Epithelial cell of proximal tubule (primary cell): ENCODE results near the gene USP21. TPM values are rescaled to one million over a fixed set of nuclear protein-coding genes. Genes with fewer than 3 reads are reported as not detected.
A peak's percentile ranks its signal among the peaks of the same experiment; 100 is the strongest.

ENCODE experiments used
- DNase-seq: peaks from one replicate; pipeline ENCODE4 v3.0.0-alpha.2; 2011; ENCODE audit warnings: low read depth
- H3K4me3 ChIP-seq: 2 replicates; pipeline ENCODE4 v1.5.1; 2011; ENCODE audit warnings: low read depth, mild to moderate bottlenecking, low read length
- total RNA-seq: library from RNA; depleted of rRNA; stranded (reverse); fragments of >200 nt; gene quantifications from 2 replicates; pipeline ENCODE4 v1.2.3, GENCODE V29; 2015
- TF ChIP-seq, protein P1 (sequence below): conservative IDR thresholded peaks from 2 replicates; pipeline ENCODE4 v1.5.1; 2012; ENCODE audit warnings: low read depth, mild to moderate bottlenecking, low read length

The USP21 gene
- total RNA-seq, 1 donor from 2014 or later, result 20.6 TPM

DNA sequence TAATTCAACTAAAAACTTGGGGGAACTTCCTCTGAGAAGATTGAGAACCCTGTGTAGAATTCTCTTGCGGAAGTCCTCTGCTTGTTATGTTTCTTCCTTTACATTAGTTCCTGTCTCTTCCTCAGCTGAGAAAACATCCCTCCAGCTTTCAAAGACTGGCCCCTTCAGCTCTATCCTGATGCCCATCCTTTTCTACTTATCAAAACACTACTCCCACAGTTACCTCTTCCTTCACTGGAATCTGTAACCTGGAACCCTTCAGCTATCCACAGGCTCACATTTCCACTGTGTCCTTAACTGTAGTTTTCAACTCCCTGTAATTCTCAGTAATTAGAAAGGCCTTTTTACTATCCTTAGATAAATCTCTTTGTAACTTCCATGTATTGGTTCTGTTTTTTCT lies 20.9 kb upstream of the USP21 start:
- H3K4me3 ChIP-seq, result no peak overlapping the region
- no peak for DNase-seq
- TF ChIP-seq, protein P1, sequence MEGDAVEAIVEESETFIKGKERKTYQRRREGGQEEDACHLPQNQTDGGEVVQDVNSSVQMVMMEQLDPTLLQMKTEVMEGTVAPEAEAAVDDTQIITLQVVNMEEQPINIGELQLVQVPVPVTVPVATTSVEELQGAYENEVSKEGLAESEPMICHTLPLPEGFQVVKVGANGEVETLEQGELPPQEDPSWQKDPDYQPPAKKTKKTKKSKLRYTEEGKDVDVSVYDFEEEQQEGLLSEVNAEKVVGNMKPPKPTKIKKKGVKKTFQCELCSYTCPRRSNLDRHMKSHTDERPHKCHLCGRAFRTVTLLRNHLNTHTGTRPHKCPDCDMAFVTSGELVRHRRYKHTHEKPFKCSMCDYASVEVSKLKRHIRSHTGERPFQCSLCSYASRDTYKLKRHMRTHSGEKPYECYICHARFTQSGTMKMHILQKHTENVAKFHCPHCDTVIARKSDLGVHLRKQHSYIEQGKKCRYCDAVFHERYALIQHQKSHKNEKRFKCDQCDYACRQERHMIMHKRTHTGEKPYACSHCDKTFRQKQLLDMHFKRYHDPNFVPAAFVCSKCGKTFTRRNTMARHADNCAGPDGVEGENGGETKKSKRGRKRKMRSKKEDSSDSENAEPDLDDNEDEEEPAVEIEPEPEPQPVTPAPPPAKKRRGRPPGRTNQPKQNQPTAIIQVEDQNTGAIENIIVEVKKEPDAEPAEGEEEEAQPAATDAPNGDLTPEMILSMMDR, result no peak

DNA sequence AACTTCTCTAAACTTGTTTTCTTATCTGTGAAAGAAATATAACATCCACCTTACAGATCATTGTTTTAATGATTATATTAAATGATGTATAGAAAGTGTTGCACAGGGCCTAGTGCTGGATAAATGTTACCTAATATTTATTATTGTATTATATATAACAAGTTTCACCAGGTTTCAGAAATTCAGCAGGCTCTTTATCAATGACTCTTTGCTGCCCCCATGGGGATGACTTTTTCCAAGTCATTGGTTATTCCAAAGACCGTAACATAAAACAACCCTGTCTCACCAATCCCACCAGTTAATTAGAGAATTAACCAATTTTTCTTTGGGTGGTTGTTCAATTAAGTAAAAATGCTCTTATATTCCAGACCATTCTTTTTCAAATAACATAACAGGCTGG lies 19.5 kb upstream of the USP21 start:
- DNase-seq, result no peak
- TF ChIP-seq, protein P1, result peak; percentile 66
- H3K4me3 ChIP-seq, result no peak overlapping the region

DNA sequence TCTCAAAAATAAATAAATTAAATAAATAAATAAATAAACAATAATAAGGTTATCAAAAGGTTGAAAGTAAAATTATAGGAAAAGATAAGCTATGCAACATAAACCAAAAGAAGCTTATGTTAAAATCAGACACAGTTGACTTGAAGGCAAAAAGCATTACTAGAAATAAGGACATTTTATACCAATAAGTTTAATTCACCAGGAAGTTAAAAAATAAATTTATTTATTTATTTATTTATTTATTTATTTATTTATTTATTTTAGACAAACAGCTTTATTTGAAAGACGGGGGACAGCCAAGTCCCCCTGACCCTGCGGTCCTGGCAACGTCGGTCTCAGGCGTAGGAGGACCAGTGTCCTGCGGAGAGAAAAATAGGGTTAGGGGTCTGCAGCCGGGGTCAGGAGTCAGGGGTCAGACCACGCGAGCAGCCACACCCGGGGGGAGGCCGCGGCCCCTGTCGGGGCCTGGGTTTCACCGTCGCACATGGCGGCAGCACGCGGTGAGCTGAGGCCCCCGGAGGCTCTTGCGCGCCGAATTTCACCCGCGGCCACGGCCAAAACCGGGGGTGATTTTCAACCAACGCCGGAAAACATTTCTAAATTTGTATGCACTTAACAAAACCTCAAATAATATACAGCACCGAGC lies 18.4 kb upstream of the USP21 start:
- DNase-seq, result no peak
- H3K4me3 ChIP-seq, result no peak overlapping the region
- TF ChIP-seq, protein P1, result no peak

DNA sequence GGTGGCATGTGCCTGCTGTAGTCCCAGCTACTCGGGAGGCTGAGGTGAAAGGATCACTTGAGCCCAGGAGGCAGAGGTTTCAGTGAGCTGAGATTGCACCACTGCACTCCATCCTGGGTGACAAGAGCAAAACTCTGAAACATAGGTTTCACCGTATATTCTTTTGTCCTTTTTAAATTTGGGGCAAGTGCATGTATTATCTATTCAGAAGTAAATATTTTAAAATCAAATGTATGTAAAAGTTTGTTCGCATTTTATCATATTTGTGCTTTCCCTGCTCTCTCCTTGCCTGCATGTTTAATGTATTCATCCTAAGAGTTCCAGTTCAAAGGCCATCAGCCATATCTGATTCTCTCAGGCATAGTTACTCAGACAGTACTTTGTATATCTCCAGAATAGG lies 13.5 kb upstream of the USP21 start:
- no peak for DNase-seq
- TF ChIP-seq, protein P1, result no peak
- H3K4me3 ChIP-seq, result no peak overlapping the region

DNA sequence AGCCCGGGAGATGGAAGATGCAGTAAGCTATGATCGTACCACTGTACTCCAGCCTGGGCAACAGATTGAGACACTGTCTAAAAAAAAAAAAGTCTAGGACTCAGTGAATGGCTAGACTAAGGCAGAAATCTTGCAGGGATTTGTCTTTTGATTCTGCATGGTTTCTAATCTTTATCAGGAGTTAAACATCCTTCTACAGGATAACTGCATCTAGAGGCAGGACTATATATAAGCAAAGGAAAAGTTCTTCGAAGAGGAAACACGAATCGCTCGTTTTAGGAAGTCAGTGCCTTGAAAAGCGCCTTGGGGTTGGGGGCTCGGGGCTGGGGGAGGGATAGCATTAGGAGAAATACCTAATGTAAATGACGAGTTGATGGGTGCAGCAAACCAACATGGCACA lies 6.1 kb upstream of the USP21 start:
- no peak for DNase-seq
- TF ChIP-seq, protein P1, result no peak
- peak overlapping the region; percentile 71 for H3K4me3 ChIP-seq

DNA sequence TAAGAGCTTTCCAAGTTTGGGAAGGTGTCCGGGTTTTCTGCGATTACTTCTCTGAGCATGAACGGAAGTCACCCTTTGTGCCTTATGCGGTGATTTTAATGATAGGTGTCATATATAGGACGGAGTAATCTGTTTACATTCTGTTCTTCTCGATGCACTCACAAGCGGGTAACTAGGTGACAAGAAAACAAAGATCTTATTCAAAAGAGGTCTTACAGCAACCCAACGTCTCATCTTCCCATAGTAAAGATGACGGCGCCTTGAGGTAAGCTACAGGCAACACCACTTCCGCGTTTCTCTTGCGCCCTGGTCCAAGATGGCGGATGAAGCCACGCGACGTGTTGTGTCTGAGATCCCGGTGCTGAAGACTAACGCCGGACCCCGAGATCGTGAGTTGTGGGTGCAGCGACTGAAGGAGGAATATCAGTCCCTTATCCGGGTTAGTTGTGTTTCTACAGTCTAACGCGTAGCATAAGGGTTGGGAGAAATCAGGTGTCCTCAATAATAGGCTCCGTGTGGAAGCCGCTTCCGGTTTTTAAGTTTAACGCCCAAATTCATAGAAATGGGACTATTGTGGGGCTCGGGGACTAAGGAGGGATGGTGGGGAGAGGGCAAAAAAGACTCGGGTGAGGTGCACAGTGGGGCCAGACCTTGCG lies 5.5 kb upstream of the USP21 start, which contains the start of gene UFC1:
Gene UFC1 (plus strand): TSS at position 297 of the 656 bp plus-strand sequence. CDS start 20 bp downstream, at position 317.
- H3K4me3 ChIP-seq, result peak within 1 kb of the TSS; percentile 71
- DNase-seq, result peak; percentile 78
- TF ChIP-seq, protein P1, result no peak
